K562 (cell line): ENCODE measurements around the gene CLIC5. TPM values are rescaled to one million over a fixed set of nuclear protein-coding genes. Genes with fewer than 3 reads are reported as not detected.
"Not testable (repeated sequence)": the region's sequence is repeated elsewhere in the genome, so short reads cannot be mapped to it uniquely, and the experiment has no call there.

Source experiments
- ATAC-seq: fragments of 200-7000 bp; cut with Tn5 transposase; 3 replicates; pipeline ENCODE4 v1.9.1; 2020; ENCODE audit warnings: moderate library complexity
- BruUV-seq: library from RNA; stranded (reverse); fragments of 400-500 nt; replicated peaks from 2 replicates; lab custom pipeline; 2021; lab: Mats Ljungman, UMichigan
- CTCF ChIA-PET: fragments of 300-600 bp; formaldehyde crosslinking; extraction: SDS; loops from one replicate; lab custom pipeline; 2021; ENCODE audit warnings: low intra/inter-chr PET ratio; lab: Yijun Ruan, JAX
- POLR2A ChIA-PET: fragments of 300-600, 350-650 bp; sonication (Branson Sonifier 250); formaldehyde crosslinking; extraction: SDS; loops from one replicate; lab custom pipeline; 2021; ENCODE audit warnings: antibody characterized with exemption, inconsistent platforms; lab: Yijun Ruan, JAX
- DNase-seq, 4 experiments: peaks; one replicate each; pipeline versions ENCODE4 v3.0.0 to v3.0.0-alpha.2; 2011 to 2018; ENCODE audit warnings: low spot score in 3 of 4, mixed read lengths in 3 of 4; ENCODE audit errors: extremely low read depth in 1 of 4
- FAIRE-seq: peaks from 2 replicates; lab custom pipeline; 2011; peaks lifted over from hg19 to GRCh38; lab: Jason Lieb, UNC
- H2AFZ ChIP-seq: 2 replicates; pipeline ENCODE4 v1.6.0; 2011; ENCODE audit warnings: low read depth, low read length, control low read depth, inconsistent platforms
- H3K27ac ChIP-seq: fragments of 200-600 bp; 3 replicates; pipeline ENCODE4 v1.8.0; 2011; ENCODE audit warnings: low read depth, mild to moderate bottlenecking, control low read depth, inconsistent platforms, low read length, moderate library complexity, mixed read lengths; ENCODE audit errors: extremely low read depth
- H3K27me3 ChIP-seq, 2 experiments: fragments of 300-600 bp in 1 of 2; 2 replicates in 1 of 2; 3 replicates in 1 of 2; pipeline versions ENCODE4 v1.6.0 to v1.8.0; 2011; ENCODE audit warnings: inconsistent platforms in 2 of 2, low read length in 2 of 2, mild to moderate bottlenecking in 1 of 2, mixed read lengths in 1 of 2, moderate library complexity in 1 of 2; ENCODE audit not compliant: control insufficient read depth in 2 of 2, insufficient read depth in 2 of 2
- H3K36me3 ChIP-seq: fragments of 300-600 bp; 3 replicates; pipeline ENCODE4 v1.8.0; 2011; ENCODE audit warnings: mild to moderate bottlenecking, low read length, inconsistent platforms; ENCODE audit not compliant: control insufficient read depth, insufficient read depth
- H3K4me1 ChIP-seq, 2 experiments: fragments of 200-600 bp in 1 of 2; replicated peaks in 1 of 2; 2 replicates in 1 of 2; 3 replicates in 1 of 2; pipeline versions ENCODE4 v1.5.1 to v1.8.0; 2011; ENCODE audit warnings: inconsistent platforms in 2 of 2, low read length in 2 of 2, mild to moderate bottlenecking in 1 of 2, mixed read lengths in 1 of 2, moderate library complexity in 1 of 2; ENCODE audit not compliant: control insufficient read depth in 2 of 2, insufficient read depth in 2 of 2
- H3K4me2 ChIP-seq: 2 replicates; pipeline ENCODE4 v1.6.1; 2011; ENCODE audit warnings: low read length, control low read depth, inconsistent platforms, mixed read lengths; ENCODE audit not compliant: insufficient read depth
- H3K4me3 ChIP-seq: fragments of 200-600 bp; sonication (generic), shearing (Covaris generic); 2 replicates; pipeline ENCODE4 v1.5.1; 2016; ENCODE audit warnings: control low read depth, inconsistent platforms
- H3K79me2 ChIP-seq: fragments of 200-600 bp; 3 replicates; pipeline ENCODE4 v1.8.0; 2011; ENCODE audit warnings: low read length, inconsistent platforms; ENCODE audit not compliant: control insufficient read depth, insufficient read depth
- H3K9ac ChIP-seq, 2 experiments: 2 replicates each; pipeline versions ENCODE4 v1.6.0 to v1.6.1; 2011; ENCODE audit warnings: low read depth in 2 of 2, low read length in 2 of 2, control low read depth in 1 of 2, inconsistent platforms in 1 of 2, mild to moderate bottlenecking in 1 of 2, mixed read lengths in 1 of 2; ENCODE audit not compliant: insufficient read depth in 1 of 2
- H3K9me1 ChIP-seq: one replicate; pipeline ENCODE4 v1.6.0; 2011; ENCODE audit warnings: inconsistent platforms, mild to moderate bottlenecking, low read length, moderate library complexity; ENCODE audit not compliant: control insufficient read depth, insufficient read depth
- H3K9me3 ChIP-seq: replicated peaks from 2 replicates; pipeline ENCODE4 v1.5.1; 2011; ENCODE audit warnings: low read depth, low read length, inconsistent platforms; ENCODE audit not compliant: control insufficient read depth, insufficient read depth
- H4K20me1 ChIP-seq: replicated peaks from 2 replicates; pipeline ENCODE4 v1.6.1; 2011; ENCODE audit warnings: low read length, inconsistent platforms, mixed read lengths; ENCODE audit not compliant: control insufficient read depth, insufficient read depth
- DDX20 ChIP-seq: fragments of 450-650 bp; IDR thresholded peaks from 2 replicates; pipeline ENCODE4 v1.6.1; 2016; ENCODE audit warnings: missing genetic modification characterization, low read depth, mild to moderate bottlenecking, missing compliant biosample characterization, moderate library complexity
- PYGO2 ChIP-seq: fragments of 450-650 bp; IDR thresholded peaks from 2 replicates; pipeline ENCODE4 v1.6.1; 2016; ENCODE audit warnings: mild to moderate bottlenecking, missing genetic modification characterization, moderate library complexity, missing compliant biosample characterization
- whole genome bisulfite sequencing: fragments of 100-300 bp; shearing (Covaris generic); methylation state at CpG from one replicate; pipeline ENCODE4 v1.1.6; 2016; ENCODE audit warnings: low coverage, mixed read lengths; ENCODE audit not compliant: insufficient coverage; ENCODE audit errors: missing lambda C conversion rate; 5-methylcytosine and 5-hydroxymethylcytosine counted together
- in situ Hi-C: fragments of 300-500 bp; cut with MboI; formaldehyde crosslinking; loops from 4 replicates; pipeline ENCODE4 v1.15.0; 2018; ENCODE audit warnings: inconsistent platforms, mixed read lengths
- intact Hi-C: fragments of 100-400 bp; cut with micrococcal nuclease; formaldehyde crosslinking; loops from 2 replicates; pipeline ENCODE4 v1.14.2; 2022
- polyA plus RNA-seq, 8 experiments: library from polyadenylated mRNA; depleted of rRNA in 4 of 8; stranded (reverse) in 5 of 8; unstranded in 3 of 8; fragments of >200 nt; fragmentation: Nextera tagmentation in 2 of 8; fragmentation: Illumina TruSeq in 1 of 8; extraction: Ambion mirVana in 2 of 8; extraction: Trizol in 1 of 8; gene quantifications; 2 replicates each; pipeline versions ENCODE4 v1.2.1 to v1.2.3, GENCODE V29; 2011 to 2014; ENCODE audit warnings: inconsistent platforms in 1 of 8, missing spikeins in 1 of 8
- total RNA-seq, 7 experiments: library from RNA; depleted of rRNA in 6 of 7; stranded (reverse); fragments of >200 nt in 6 of 7; fragmentation: Illumina TruSeq in 2 of 7; extraction: Trizol in 2 of 7; gene quantifications; 2 replicates each; pipeline versions ENCODE4 v1.2.1 to v1.2.3, GENCODE V29; 2011 to 2021; ENCODE audit warnings: low replicate concordance in 1 of 7

The CLIC5 gene
- total and polyA plus RNA-seq, 9 of the 15 experiments (the other 6 are each of a cell fraction or from before 2014, with no cell fraction given) = 0.31 TPM; not detected in 8

DNA sequence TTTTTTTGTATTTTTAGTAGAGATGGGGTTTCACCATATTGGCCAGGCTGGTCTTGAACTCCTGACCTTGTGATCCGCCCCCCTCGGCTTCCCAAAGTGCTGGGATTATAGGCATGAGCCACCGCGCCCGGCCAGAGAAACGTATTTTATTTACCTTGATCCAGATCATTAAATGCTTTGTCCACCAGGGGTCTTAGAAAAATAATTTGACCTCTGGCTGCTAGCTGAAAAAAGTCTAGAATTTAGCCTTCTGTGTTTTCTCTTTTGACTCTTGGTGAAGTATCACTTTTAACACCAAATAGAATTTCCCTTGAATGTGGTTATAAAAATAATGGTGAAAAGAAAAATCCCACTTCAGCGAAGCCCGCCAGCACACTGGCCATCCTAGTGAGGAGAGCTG is 89.2 kb downstream of the CLIC5 start:
- CTCF ChIA-PET, H3K9ac ChIP-seq: not testable (repeated sequence)
- in situ Hi-C loops = loop anchor here (10.0 kb wide), 1 partner anchor 1272 kb away; no protein-coding TSS in a partner anchor

DNA sequence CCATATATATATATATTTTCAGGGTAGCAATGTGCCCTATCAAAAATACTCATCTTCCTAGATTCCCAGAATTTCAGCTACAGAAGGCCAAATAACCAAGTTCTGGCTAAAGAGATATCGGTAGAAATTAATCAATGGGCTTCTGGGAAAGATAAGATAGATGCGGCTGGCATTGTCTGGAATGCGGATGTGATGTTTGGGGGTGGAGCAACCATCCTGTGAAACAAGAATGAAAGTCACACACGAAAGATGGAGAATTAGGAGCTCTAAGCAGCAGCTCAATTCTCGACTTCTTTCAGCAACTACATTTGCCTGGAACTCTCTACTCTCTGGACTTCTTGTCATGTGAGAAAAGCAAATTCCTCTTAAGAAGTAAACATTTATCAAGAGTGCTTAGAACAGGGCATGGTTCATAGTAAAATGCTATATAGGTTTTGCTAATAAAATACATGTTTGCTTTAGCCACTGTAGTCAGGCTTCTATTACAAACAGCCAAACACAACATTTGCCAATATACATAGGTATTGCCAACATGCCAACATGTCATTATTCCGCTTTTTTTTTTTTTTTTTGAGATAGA is 90.8 kb downstream of the CLIC5 start:
- H3K4me3 ChIP-seq = no peak overlapping the region
- CTCF ChIA-PET = no interaction called here
- no peaks in the 10 kb centered on the region for H3K79me2 ChIP-seq
- FAIRE-seq = no peak
- 2% methylated on average over 6 of the region's 6 CpGs for WGBS
- no peaks in the 10 kb centered on the region for H3K9me3 ChIP-seq
- H3K9me1 ChIP-seq = no peaks in the 10 kb centered on the region
- intact Hi-C loops = loop anchor here (5.0 to 10.0 kb wide), 2 partner anchors 280 to 1448 kb away; no protein-coding TSS in a partner anchor
- ATAC-seq = no peak
- in situ Hi-C loops = loop anchor here (10.0 kb wide), 1 partner anchor 1270 kb away; no protein-coding TSS in a partner anchor
- POLR2A ChIA-PET = no interaction called here
- H3K4me1 ChIP-seq = peaks cover 0 to 2% of the 10 kb centered on the region in 2 experiments; a peak in 1 of 5 replicates
- H4K20me1 ChIP-seq = no peaks in the 10 kb centered on the region
- H3K27ac ChIP-seq = no peak overlapping the region
- TF ChIP-seq DDX20 (no peak), PYGO2 (tag) (no peak)
- no TSS peak for BruUV-seq
- H3K27me3 ChIP-seq = no peaks in the 10 kb centered on the region; a peak in 1 of 5 replicates
- no peak for DNase-seq
- H2AFZ ChIP-seq = no peak overlapping the region
- H3K36me3 ChIP-seq = no peaks in the 10 kb centered on the region
- no peak overlapping the region for H3K4me2 ChIP-seq
- H3K9ac ChIP-seq = no peak overlapping the region

More for the DNA sequence above, 89.2 kb downstream of the CLIC5 start:
- intact Hi-C loops = loop anchor here (10.0 kb wide), 1 partner anchor 282 kb away; no protein-coding TSS in a partner anchor
- H4K20me1 ChIP-seq, FAIRE-seq, H3K4me3 ChIP-seq, H2AFZ ChIP-seq, H3K4me1 ChIP-seq, H3K79me2 ChIP-seq, H3K9me3 ChIP-seq, BruUV-seq, H3K9me1 ChIP-seq, DNase-seq, H3K27me3 ChIP-seq, H3K4me2 ChIP-seq, H3K27ac ChIP-seq, ATAC-seq, H3K36me3 ChIP-seq: not testable (repeated sequence)
- POLR2A ChIA-PET = interaction anchor here (0.6 kb wide), 1 partner anchor 9 kb away, joined by 3 read pairs; no protein-coding TSS in a partner anchor
- WGBS = 0% methylated on average over 8 of the region's 8 CpGs
